Head of caudate nucleus (tissue), 42 donors: ENCODE data around the gene DELE1.

ENCODE experiments used
- DNase-seq, 42 donors: peaks; one replicate each; pipeline versions ENCODE4 v3.0.0 to v3.0.0-alpha.2; 2020 to 2021; ENCODE audit warnings: mixed read lengths in 7 of 42
- intact Hi-C: fragments of 100-400 bp; cut with DNase I; formaldehyde crosslinking; loops from one replicate; pipeline ENCODE4 v1.15.0; 2022

The DELE1 gene

GRCh38 chr5:141923448-141924313 lies at the start of gene DELE1:
TSS of gene DELE1 (plus strand) at chr5:141923871. CDS start at chr5:141923942, 71 bp downstream.
- DNase-seq: peak; percentile 87 to 98 (median 93)
- intact Hi-C loops: loop anchor here (5.0 kb wide), 2 partner anchors 39 to 41 kb away; no protein-coding TSS in a partner anchor

- intact Hi-C loops: no loop called here
- DNase-seq: peak in 2 of 42 donors; percentile 3 to 30
Measured at GRCh38 chr5:141873933-141874261, 49.8 kb upstream of the DELE1 start.

GRCh38 chr5:141874262-141874964 lies 49.3 kb upstream of the DELE1 start:
- intact Hi-C loops: no loop called here

GRCh38 chr5:141875022-141875740 lies 48.5 kb upstream of the DELE1 start:
- DNase-seq: peak in 8 of 42 donors; percentile 6 to 41 (median 20)
- intact Hi-C loops: loop anchor here (5.0 kb wide), 1 partner anchor 173 kb away; no protein-coding TSS in a partner anchor

More at GRCh38 chr5:141874262-141874964, 49.3 kb upstream of the DELE1 start:
- peak in 11 of 42 donors; percentile 10 to 53 (median 32) for DNase-seq

- intact Hi-C loops: loop anchor here (5.0 kb wide), 1 partner anchor 174 kb away; no protein-coding TSS in a partner anchor
- peak in 9 of 42 donors; percentile 9 to 66 (median 49) for DNase-seq
Measured at GRCh38 chr5:141875795-141876627, 47.7 kb upstream of the DELE1 start.

GRCh38 chr5:141876628-141877355 lies 46.9 kb upstream of the DELE1 start:
- intact Hi-C loops: loop anchor here (5.0 kb wide), 1 partner anchor 174 kb away; no protein-coding TSS in a partner anchor
- DNase-seq: peak in 13 of 42 donors; percentile 32 to 75 (median 56)

GRCh38 chr5:141877356-141878185 lies 46.1 kb upstream of the DELE1 start:
- intact Hi-C loops: loop anchor here (2.0 to 5.0 kb wide), 2 partner anchors 63 to 175 kb away; no protein-coding TSS in a partner anchor
- DNase-seq: peak in 25 of 42 donors; percentile 44 to 79 (median 57)

- DNase-seq: peak in 35 of 42 donors; percentile 43 to 85 (median 68)
- intact Hi-C loops: loop anchor here (2.0 to 5.0 kb wide), 2 partner anchors 63 to 176 kb away; no protein-coding TSS in a partner anchor
Measured at GRCh38 chr5:141878186-141878710, 45.4 kb upstream of the DELE1 start, which contains the start of gene PCDH1. TSS of gene PCDH1 (minus strand) at chr5:141878410. CDS start at chr5:141878262, 148 bp downstream.

GRCh38 chr5:141878711-141879425 lies 44.8 kb upstream of the DELE1 start:
- DNase-seq: peak; percentile 86 to 99 (median 96)

GRCh38 chr5:141879426-141879759 lies 44.3 kb upstream of the DELE1 start:
- no peak for DNase-seq
- intact Hi-C loops: loop anchor here (2.0 to 5.0 kb wide), 2 partner anchors 65 to 177 kb away; no protein-coding TSS in a partner anchor

More at GRCh38 chr5:141878711-141879425, 44.8 kb upstream of the DELE1 start:
- intact Hi-C loops: loop anchor here (2.0 to 5.0 kb wide), 2 partner anchors 64 to 177 kb away; no protein-coding TSS in a partner anchor

GRCh38 chr5:141879941-141880738 lies 43.5 kb upstream of the DELE1 start:
- DNase-seq: peak in 41 of 42 donors; percentile 50 to 90 (median 78)

GRCh38 chr5:141880961-141881801 lies 42.5 kb upstream of the DELE1 start:
- peak in 12 of 42 donors; percentile 44 to 79 (median 61) for DNase-seq
- intact Hi-C loops: loop anchor here (5.0 to 10.0 kb wide), 3 partner anchors 41 to 189 kb away; partner anchors contain the start of genes DELE1 and RNF14

More at GRCh38 chr5:141879941-141880738, 43.5 kb upstream of the DELE1 start:
- intact Hi-C loops: loop anchor here (2.0 to 10.0 kb wide), 5 partner anchors 42 to 188 kb away; partner anchors contain the start of genes DELE1 and RNF14

GRCh38 chr5:141881886-141882285 lies 41.8 kb upstream of the DELE1 start:
- intact Hi-C loops: loop anchor here (5.0 to 10.0 kb wide), 3 partner anchors 40 to 190 kb away; partner anchors contain the start of genes DELE1 and RNF14
- DNase-seq: no peak
